Hippocampal formation (tissue), 2 donors: ENCODE measurements around the gene HOGA1.

Source experiments
- DNase-seq, 2 donors: peaks; one replicate each; lab custom pipeline; 2025; lab: John Stamatoyannopoulos, UW

The HOGA1 gene

GRCh38 chr10:97580421-97581367 is 3.5 kb upstream of the HOGA1 start:
- no peak for DNase-seq

GRCh38 chr10:97582169-97582568 is 2.0 kb upstream of the HOGA1 start:
- no peak for DNase-seq

GRCh38 chr10:97583476-97583875 is 713 bp upstream of the HOGA1 start:
- no peak for DNase-seq

GRCh38 chr10:97584798-97585438 is 729 bp downstream of the HOGA1 start:
- DNase-seq, result no peak

GRCh38 chr10:97585439-97585811 is 1.2 kb downstream of the HOGA1 start:
- DNase-seq, result no peak

- DNase-seq, result no peak
Observed at GRCh38 chr10:97587183-97587582, 3.0 kb downstream of the HOGA1 start.

GRCh38 chr10:97589479-97589878 is 5.3 kb downstream of the HOGA1 start, which contains the start of gene C10orf62:
Gene C10orf62 (plus strand): TSS chr10:97589721. CDS start chr10:97589898, 177 bp downstream.
- DNase-seq, result peak in 1 of 2 donors; percentile 11

- no peak for DNase-seq
Observed at GRCh38 chr10:97590082-97590747, 6.0 kb downstream of the HOGA1 start.

GRCh38 chr10:97590748-97591495 is 6.7 kb downstream of the HOGA1 start:
- no peak for DNase-seq

- DNase-seq, result no peak
Observed at GRCh38 chr10:97593421-97593820, 9.2 kb downstream of the HOGA1 start.

- DNase-seq, result peak in 1 of 2 donors; percentile 7
Observed at GRCh38 chr10:97596101-97597082, 12.2 kb downstream of the HOGA1 start.

GRCh38 chr10:97597778-97598177 is 13.6 kb downstream of the HOGA1 start:
- no peak for DNase-seq

- DNase-seq, result no peak
Observed at GRCh38 chr10:97598407-97599271, 14.4 kb downstream of the HOGA1 start.

- DNase-seq, result no peak
Observed at GRCh38 chr10:97599272-97599619, 15.1 kb downstream of the HOGA1 start.

GRCh38 chr10:97600616-97601015 is 16.4 kb downstream of the HOGA1 start:
- DNase-seq, result no peak

GRCh38 chr10:97601268-97602215 is 17.4 kb downstream of the HOGA1 start:
- DNase-seq, result peak in 1 of 2 donors; percentile 19

GRCh38 chr10:97607095-97607636 is 23.0 kb downstream of the HOGA1 start:
- peak in 1 of 2 donors; percentile 35 for DNase-seq

GRCh38 chr10:97608991-97609561 is 24.9 kb downstream of the HOGA1 start:
- no peak for DNase-seq
